ENCODE measurements around the gene SWI5. TPM values are rescaled to one million over a fixed set of nuclear protein-coding genes. Genes with fewer than 3 reads are reported as not detected.

The SWI5 gene
- total and polyA plus RNA-seq, 9 of the 15 experiments (the other 6 are each of a cell fraction or from before 2014, with no cell fraction given) = 62.8 to 133 (median 95.9) TPM

DNA sequence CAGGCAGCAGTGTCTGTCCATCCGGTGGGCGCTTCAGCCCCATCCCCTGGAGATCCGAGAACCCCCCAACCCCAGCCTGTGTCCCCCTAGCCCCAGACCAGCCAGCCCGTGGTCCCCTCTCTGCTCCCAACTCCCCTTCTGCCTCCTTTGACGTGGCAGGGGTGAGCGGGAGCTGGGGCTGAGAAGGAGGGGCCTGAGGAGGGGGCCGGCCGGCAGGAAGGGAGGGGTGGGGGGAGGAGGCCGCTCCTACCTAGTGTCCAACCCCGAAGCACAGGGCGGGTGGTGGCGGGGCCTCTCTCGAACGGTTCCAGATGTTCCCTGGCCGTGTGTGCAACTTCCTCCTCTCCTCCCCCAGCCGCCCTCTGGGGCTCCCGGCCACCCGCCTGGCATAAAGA, 31.2 kb upstream of the SWI5 start (continued):
- TF ChIP-seq, protein P1, sequence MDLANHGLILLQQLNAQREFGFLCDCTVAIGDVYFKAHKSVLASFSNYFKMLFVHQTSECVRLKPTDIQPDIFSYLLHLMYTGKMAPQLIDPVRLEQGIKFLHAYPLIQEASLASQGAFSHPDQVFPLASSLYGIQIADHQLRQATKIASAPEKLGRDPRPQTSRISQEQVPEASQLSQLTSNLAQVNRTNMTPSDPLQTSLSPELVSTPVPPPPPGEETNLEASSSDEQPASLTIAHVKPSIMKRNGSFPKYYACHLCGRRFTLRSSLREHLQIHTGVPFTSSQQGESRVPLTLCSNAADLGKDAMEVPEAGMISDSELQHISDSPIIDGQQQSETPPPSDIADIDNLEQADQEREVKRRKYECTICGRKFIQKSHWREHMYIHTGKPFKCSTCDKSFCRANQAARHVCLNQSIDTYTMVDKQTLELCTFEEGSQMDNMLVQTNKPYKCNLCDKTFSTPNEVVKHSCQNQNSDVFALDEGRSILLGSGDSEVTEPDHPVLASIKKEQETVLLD (IDR thresholded peaks at IDR 0.05) = 0 out of 2 replicates have a peak, but pooled peaks have one; percentile 3
- TF ChIP-seq SMARCA4 (IDR thresholded peaks at IDR 0.05) = no peak
- TF ChIP-seq POLR3A (IDR thresholded peaks at IDR 0.05; ENCODE audit: borderline replicate concordance, extremely low read depth, insufficient read depth, insufficient read length) = no peak
- no peak for TF ChIP-seq U2AF2 (optimal IDR thresholded peaks at IDR 0.05; ENCODE audit: low read depth, low read length)
- TF ChIP-seq RHOXF2B (CRISPR knock-in tag; conservative IDR thresholded peaks at IDR 0.05) = no peak
- TF ChIP-seq SRSF3 (IDR thresholded peaks at IDR 0.05; ENCODE audit: insufficient read depth, low read length) = no peak
- no peak for TF ChIP-seq NFIX (CRISPR knock-in tag; IDR thresholded peaks at IDR 0.05; ENCODE audit: low read depth)

DNA sequence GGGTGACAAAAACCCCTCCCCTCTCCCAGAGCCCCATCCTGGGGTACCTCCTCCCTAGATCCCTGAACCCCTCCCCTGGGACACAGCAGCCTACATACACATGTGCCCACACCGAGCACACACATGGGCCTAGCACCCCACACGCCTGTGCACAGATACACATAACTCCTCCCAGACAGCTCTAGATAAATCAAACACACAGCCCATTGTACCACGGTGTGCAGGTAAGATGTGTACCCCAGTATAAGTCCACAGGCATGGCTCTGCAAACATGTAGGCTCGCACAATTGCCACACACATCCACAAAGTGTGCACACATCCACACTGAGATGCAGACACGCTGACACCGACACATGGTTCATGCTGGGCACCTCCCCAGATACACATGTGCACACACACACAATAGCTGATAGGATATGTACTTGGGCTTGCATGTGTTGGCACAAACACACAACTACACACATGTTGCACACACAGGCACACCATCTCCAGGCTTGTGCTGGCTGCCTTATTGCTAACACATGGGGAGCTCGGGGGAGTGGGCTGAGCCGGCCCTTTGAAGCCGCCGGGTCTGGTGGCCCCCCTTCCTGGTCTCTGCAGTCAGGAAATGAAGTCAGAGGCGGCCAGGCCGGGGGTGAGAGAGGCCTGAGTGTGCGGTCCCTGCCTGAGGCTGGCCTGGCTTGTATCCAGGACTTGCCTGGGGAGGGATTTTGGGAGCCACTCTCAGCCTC, 30.5 kb upstream of the SWI5 start:
- Histone ChIP-seq H3K9me1 (ENCODE audit: control insufficient read depth, insufficient read depth, low read length) (no peaks in the 10 kb centered on the region), H3K4me3 (no peak overlapping the region), H3K9me3 (replicated peaks; ENCODE audit: control insufficient read depth, insufficient read depth, low read depth, low read length) (no peaks in the 10 kb centered on the region), H3K27me3 (ENCODE audit: control insufficient read depth in 2 of 2, insufficient read depth in 2 of 2, low read length in 2 of 2) (no peaks in the 10 kb centered on the region), H3K79me2 (ENCODE audit: control insufficient read depth, insufficient read depth, low read length) (peaks cover under 1% of the 10 kb centered on the region; the same call in 1 of the 3 replicates), H3K36me3 (ENCODE audit: control insufficient read depth, insufficient read depth, low read length) (no peaks in the 10 kb centered on the region), H4K20me1 (replicated peaks; ENCODE audit: control insufficient read depth, insufficient read depth, low read length) (no peaks in the 10 kb centered on the region), H3K9ac (ENCODE audit: insufficient read depth in 1 of 2, low read depth in 2 of 2, low read length in 2 of 2) (peak overlapping the region in 1 of 2 experiments; percentile 73; a peak in 2 of 4 replicates), H3K4me1 (replicated peaks in 1 of 2; ENCODE audit: control insufficient read depth in 2 of 2, insufficient read depth in 2 of 2, low read length in 2 of 2) (peaks cover 30 to 57% of the 10 kb centered on the region in 2 experiments), H2AFZ (ENCODE audit: low read depth, low read length) (peak overlapping the region; percentile 32), H3K27ac (ENCODE audit: extremely low read depth, low read depth, low read length) (peak overlapping the region; percentile 43; the same call in 1 of the 3 replicates), H3K4me2 (ENCODE audit: insufficient read depth, low read length) (no peak overlapping the region; the same call in 1 of the 2 replicates)
- no TSS peak for BruUV-seq (replicated peaks)
- FAIRE-seq = peak; percentile 59
- ChIA-PET POLR2A (interaction anchor here (0.5 to 1.5 kb wide), 8 partner anchors 9 to 1619 kb away, joined by 3 to 6 read pairs (median 4); partner anchors contain the start of gene BBLN), CTCF (ENCODE audit: low intra/inter-chr PET ratio) (no interaction called here)
- DNase-seq (ENCODE audit: extremely low read depth in 1 of 4, low spot score in 3 of 4) = peak in 3 of 4 experiments; percentile 51 to 68 (median 59)
- 38% methylated on average over 13 of the region's 13 CpGs for WGBS (ENCODE audit: insufficient coverage, low coverage, missing lambda C conversion rate)
- no peak for ATAC-seq
- intact Hi-C loops (cut with micrococcal nuclease) = loop anchor here (1.0 kb wide), 1 partner anchor 53 kb away; no protein-coding TSS in a partner anchor
- in situ Hi-C loops (cut with MboI) = loop anchor here (10.0 kb wide), 1 partner anchor 449 kb away; no protein-coding TSS in a partner anchor
- TF ChIP-seq, protein P2, sequence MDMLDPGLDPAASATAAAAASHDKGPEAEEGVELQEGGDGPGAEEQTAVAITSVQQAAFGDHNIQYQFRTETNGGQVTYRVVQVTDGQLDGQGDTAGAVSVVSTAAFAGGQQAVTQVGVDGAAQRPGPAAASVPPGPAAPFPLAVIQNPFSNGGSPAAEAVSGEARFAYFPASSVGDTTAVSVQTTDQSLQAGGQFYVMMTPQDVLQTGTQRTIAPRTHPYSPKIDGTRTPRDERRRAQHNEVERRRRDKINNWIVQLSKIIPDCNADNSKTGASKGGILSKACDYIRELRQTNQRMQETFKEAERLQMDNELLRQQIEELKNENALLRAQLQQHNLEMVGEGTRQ (CRISPR knock-in tag; IDR thresholded peaks at IDR 0.05) = no peak
- TF ChIP-seq ATF1 (CRISPR knock-in tag; IDR thresholded peaks at IDR 0.05) (no peak), ATF1 (tag; IDR thresholded peaks at IDR 0.05) (0 out of 2 replicates have a peak, but pooled peaks have one; percentile 32), NRF1 (conservative IDR thresholded peaks at IDR 0.05 in 1 of 2, IDR thresholded peaks at IDR 0.05 in 1 of 2) (0 out of 4 replicates have a peak, but pooled peaks of 1 of the 2 experiments have one; percentile 19)
- TF ChIP-seq, protein P3, sequence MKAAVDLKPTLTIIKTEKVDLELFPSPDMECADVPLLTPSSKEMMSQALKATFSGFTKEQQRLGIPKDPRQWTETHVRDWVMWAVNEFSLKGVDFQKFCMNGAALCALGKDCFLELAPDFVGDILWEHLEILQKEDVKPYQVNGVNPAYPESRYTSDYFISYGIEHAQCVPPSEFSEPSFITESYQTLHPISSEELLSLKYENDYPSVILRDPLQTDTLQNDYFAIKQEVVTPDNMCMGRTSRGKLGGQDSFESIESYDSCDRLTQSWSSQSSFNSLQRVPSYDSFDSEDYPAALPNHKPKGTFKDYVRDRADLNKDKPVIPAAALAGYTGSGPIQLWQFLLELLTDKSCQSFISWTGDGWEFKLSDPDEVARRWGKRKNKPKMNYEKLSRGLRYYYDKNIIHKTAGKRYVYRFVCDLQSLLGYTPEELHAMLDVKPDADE (conservative IDR thresholded peaks at IDR 0.05; ENCODE audit: control insufficient read depth, low read depth, low read length) = no peak
- TF ChIP-seq, protein P4, sequence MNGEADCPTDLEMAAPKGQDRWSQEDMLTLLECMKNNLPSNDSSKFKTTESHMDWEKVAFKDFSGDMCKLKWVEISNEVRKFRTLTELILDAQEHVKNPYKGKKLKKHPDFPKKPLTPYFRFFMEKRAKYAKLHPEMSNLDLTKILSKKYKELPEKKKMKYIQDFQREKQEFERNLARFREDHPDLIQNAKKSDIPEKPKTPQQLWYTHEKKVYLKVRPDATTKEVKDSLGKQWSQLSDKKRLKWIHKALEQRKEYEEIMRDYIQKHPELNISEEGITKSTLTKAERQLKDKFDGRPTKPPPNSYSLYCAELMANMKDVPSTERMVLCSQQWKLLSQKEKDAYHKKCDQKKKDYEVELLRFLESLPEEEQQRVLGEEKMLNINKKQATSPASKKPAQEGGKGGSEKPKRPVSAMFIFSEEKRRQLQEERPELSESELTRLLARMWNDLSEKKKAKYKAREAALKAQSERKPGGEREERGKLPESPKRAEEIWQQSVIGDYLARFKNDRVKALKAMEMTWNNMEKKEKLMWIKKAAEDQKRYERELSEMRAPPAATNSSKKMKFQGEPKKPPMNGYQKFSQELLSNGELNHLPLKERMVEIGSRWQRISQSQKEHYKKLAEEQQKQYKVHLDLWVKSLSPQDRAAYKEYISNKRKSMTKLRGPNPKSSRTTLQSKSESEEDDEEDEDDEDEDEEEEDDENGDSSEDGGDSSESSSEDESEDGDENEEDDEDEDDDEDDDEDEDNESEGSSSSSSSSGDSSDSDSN (IDR thresholded peaks at IDR 0.05; ENCODE audit: borderline replicate concordance in 1 of 2, low read depth in 2 of 2, low read length in 2 of 2) = 0 out of 4 replicates have a peak, but pooled peaks of 1 of the 2 experiments have one; percentile 32
